ENCODE data around the gene GRP. TPM values are rescaled to one million over a fixed set of nuclear protein-coding genes. Genes with fewer than 3 reads are reported as not detected.

The GRP gene
- total RNA-seq, 4 donors from 2014 or later: not detected

DNA sequence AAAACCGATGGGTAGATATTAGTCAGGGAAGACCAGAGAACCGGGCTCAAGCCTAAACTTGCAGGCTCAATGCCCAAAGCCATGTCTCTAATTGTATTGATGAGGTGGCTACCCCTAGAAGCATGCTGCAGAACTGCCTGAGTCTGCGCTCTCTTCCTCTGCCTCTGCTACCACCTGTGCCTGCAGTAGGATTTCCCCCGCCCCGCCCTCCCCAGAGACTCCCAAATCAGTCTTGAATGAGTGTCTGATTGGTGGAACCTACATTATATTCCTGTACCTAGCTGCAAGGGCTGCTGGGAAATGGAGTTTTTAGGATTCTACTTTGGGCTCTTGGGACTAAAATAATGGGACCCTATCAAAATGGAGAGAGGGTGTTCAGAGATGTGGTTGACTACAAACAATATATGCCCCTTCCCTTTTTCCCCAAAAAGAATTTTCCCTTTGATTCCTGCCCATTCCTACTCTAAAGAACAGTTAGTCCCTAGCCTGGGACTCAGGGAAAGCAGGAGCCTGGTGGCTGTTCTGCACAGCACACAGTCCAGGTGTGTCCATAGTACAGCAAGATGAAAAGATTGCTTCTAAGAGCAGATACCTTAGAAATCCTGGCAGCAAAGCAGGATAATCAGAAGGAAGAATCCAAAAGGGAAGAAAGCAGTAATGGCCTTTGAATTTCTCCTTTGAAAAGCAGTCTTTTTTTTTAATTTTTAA is 12.5 kb downstream of the GRP start:
- Histone ChIP-seq H3K4me3 (no peak overlapping the region), H3K27ac (no peak overlapping the region), H3K36me3 (no peaks in the 10 kb centered on the region), H3K27me3 (no peaks in the 10 kb centered on the region), H3K9me3 (no peaks in the 10 kb centered on the region), H3K4me1 (no peaks in the 10 kb centered on the region)
- no peak for TF ChIP-seq POLR2A (IDR thresholded peaks at IDR 0.05)
- TF ChIP-seq, protein P1, sequence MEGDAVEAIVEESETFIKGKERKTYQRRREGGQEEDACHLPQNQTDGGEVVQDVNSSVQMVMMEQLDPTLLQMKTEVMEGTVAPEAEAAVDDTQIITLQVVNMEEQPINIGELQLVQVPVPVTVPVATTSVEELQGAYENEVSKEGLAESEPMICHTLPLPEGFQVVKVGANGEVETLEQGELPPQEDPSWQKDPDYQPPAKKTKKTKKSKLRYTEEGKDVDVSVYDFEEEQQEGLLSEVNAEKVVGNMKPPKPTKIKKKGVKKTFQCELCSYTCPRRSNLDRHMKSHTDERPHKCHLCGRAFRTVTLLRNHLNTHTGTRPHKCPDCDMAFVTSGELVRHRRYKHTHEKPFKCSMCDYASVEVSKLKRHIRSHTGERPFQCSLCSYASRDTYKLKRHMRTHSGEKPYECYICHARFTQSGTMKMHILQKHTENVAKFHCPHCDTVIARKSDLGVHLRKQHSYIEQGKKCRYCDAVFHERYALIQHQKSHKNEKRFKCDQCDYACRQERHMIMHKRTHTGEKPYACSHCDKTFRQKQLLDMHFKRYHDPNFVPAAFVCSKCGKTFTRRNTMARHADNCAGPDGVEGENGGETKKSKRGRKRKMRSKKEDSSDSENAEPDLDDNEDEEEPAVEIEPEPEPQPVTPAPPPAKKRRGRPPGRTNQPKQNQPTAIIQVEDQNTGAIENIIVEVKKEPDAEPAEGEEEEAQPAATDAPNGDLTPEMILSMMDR (IDR thresholded peaks at IDR 0.05): no peak
- no peak for DNase-seq
- intact Hi-C loops (cut with DNase I; ENCODE audit: low total_unique reads): no loop called here

DNA sequence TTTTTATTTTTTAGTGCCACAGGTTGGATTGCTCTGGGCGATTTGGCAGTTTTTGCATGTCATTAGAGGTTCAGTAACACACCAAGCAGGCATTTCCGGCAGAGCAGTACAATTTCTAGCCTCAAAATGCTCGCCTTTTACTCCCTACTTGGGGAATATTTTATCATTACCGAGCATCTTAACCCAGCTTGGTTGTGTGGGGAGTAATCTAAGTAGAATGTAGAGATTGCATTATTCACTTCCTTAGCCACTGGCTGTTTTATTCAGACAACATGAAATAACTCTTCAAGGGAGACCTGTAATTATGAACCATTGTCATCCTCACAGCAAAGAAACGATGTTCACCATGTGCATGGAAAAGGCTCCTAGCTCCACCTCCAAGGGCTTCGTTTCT is 13.1 kb downstream of the GRP start:
- Histone ChIP-seq H3K27me3 (no peaks in the 10 kb centered on the region), H3K4me3 (no peak overlapping the region), H3K36me3 (no peaks in the 10 kb centered on the region), H3K27ac (no peak overlapping the region), H3K4me1 (no peaks in the 10 kb centered on the region), H3K9me3 (no peaks in the 10 kb centered on the region)
- TF ChIP-seq, protein P1 (IDR thresholded peaks at IDR 0.05): no peak
- no peak for TF ChIP-seq POLR2A (IDR thresholded peaks at IDR 0.05)
- DNase-seq: no peak
- intact Hi-C loops (cut with DNase I; ENCODE audit: low total_unique reads): no loop called here

DNA sequence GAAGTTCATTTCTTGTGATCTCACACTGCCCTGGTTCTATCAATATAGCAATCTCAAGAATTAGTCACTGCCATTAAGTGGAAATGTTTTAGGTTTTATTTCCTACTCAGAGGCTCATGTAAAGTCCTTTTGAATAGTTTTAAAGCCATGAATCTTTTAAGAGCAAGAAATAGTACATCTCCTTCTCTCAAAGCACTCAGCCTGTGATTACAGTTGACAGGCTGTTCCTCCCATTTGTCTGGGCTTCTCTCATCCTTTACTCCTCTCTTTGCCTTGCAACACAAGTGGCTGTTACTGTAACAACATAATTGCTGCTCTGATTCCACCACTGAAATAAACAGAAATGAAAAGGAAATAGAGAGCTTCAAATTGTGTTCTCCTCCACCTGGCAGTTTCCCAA is 18.4 kb downstream of the GRP start:
- DNase-seq: no peak
- intact Hi-C loops (cut with DNase I; ENCODE audit: low total_unique reads): no loop called here
- Histone ChIP-seq H3K36me3 (no peaks in the 10 kb centered on the region), H3K4me1 (no peaks in the 10 kb centered on the region), H3K27me3 (no peaks in the 10 kb centered on the region), H3K4me3 (no peak overlapping the region), H3K9me3 (no peaks in the 10 kb centered on the region), H3K27ac (no peak overlapping the region)
- no peak for TF ChIP-seq POLR2A (IDR thresholded peaks at IDR 0.05)
- TF ChIP-seq, protein P1 (IDR thresholded peaks at IDR 0.05): no peak

DNA sequence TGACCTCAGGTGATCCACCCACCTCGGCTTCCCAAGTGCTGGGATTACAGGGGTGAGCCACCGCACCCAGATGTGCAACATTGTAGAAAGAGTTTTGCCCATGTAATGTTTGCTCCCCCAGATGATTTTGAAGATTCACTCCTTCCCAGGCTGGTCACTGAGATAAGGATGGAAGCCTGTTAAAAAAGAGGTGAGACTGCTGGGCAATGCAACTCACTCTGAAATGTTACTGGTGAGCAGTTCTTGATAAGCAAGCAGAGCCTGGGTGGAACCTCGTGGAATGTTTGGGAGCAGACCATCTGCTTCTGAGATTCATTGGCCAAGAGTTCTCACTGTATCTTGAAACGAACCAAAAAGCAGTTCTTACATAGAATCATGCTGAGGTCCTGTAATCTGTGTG is 19.7 kb downstream of the GRP start:
- no peak overlapping the region for H3K4me3 ChIP-seq
- TF ChIP-seq POLR2A (IDR thresholded peaks at IDR 0.05): no peak
- TF ChIP-seq, protein P1 (IDR thresholded peaks at IDR 0.05): no peak
- H3K27ac ChIP-seq: no peak overlapping the region
- no peaks in the 10 kb centered on the region for H3K4me1 ChIP-seq
- DNase-seq: no peak
- no peaks in the 10 kb centered on the region for H3K27me3 ChIP-seq
- H3K9me3 ChIP-seq: no peaks in the 10 kb centered on the region
- intact Hi-C loops (cut with DNase I; ENCODE audit: low total_unique reads): no loop called here
- H3K36me3 ChIP-seq: no peaks in the 10 kb centered on the region

DNA sequence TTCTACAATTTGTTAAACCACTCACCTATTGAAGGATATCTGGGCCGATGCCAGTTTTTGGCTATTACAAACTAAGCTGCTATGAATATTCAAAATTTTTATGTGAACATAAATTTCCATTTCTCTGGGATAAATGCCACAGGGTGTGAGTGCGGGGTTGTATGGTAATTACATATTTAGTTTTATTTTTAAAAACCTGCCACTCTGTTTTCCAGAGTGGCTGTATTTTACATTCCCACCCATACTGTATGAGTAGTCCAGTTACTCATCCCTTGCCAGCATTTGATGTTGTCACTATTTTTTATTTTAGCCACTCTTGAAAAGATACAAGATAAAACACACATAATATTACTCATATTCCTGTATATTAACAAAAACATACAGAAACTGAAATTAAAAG is 22.9 kb downstream of the GRP start:
- no peaks in the 10 kb centered on the region for H3K36me3 ChIP-seq
- no peaks in the 10 kb centered on the region for H3K9me3 ChIP-seq
- no peak overlapping the region for H3K4me3 ChIP-seq
- H3K4me1 ChIP-seq: no peaks in the 10 kb centered on the region
- no peak overlapping the region for H3K27ac ChIP-seq
- intact Hi-C loops (cut with DNase I; ENCODE audit: low total_unique reads): no loop called here
- H3K27me3 ChIP-seq: no peaks in the 10 kb centered on the region
- TF ChIP-seq POLR2A (IDR thresholded peaks at IDR 0.05): no peak
- TF ChIP-seq, protein P1 (IDR thresholded peaks at IDR 0.05): no peak
- no peak for DNase-seq
